GM12874 (cell line): Measurements from ENCODE around the gene PCDH9.

ENCODE experiments used
- CTCF ChIP-seq: IDR thresholded peaks from 2 replicates; pipeline ENCODE4 v1.5.1; 2011; ENCODE audit warnings: low read depth, mild to moderate bottlenecking, control low read depth, low read length, moderate library complexity; ENCODE audit not compliant: insufficient read depth

The PCDH9 gene

GRCh38 chr13:66994517-66995202, 235.5 kb downstream of the PCDH9 start:
- no peak for TF ChIP-seq CTCF

GRCh38 chr13:66994097-66994496, 236.0 kb downstream of the PCDH9 start:
- peak; percentile 55 for TF ChIP-seq CTCF

GRCh38 chr13:66992719-66993118, 237.4 kb downstream of the PCDH9 start:
- TF ChIP-seq CTCF: no peak

GRCh38 chr13:66992183-66992582, 238.0 kb downstream of the PCDH9 start:
- TF ChIP-seq CTCF: no peak

- TF ChIP-seq CTCF: no peak
These were observed 245.9 kb downstream of the PCDH9 start for GRCh38 chr13:66984241-66984640.

- no peak for TF ChIP-seq CTCF
These were observed 248.2 kb downstream of the PCDH9 start for GRCh38 chr13:66981912-66982311.

GRCh38 chr13:66977161-66977560, 253.0 kb downstream of the PCDH9 start:
- TF ChIP-seq CTCF: no peak
